IPS DF 4.7 (cell line): ENCODE data around the gene DES.
A peak's percentile ranks its signal among the peaks of the same experiment; 100 is the strongest.
"Not testable (repeated sequence)": the region's sequence is repeated elsewhere in the genome, so short reads cannot be mapped to it uniquely, and the experiment has no call there.

Source experiments
- DNase-seq: peaks from one replicate; pipeline ENCODE4 v3.0.0-alpha.2; 2013; ENCODE audit warnings: low spot score; ENCODE audit errors: extremely low read depth

DES gene

GRCh38 chr2:219399716-219400478 lies 18.3 kb upstream of the DES start:
- DNase-seq, result no peak

- DNase-seq, result no peak
These were observed 17.6 kb upstream of the DES start for GRCh38 chr2:219400562-219400961.

GRCh38 chr2:219401606-219402005 lies 16.6 kb upstream of the DES start:
- no peak for DNase-seq

- no peak for DNase-seq
These were observed 15.3 kb upstream of the DES start for GRCh38 chr2:219402665-219403515.

GRCh38 chr2:219403861-219404260 lies 14.3 kb upstream of the DES start:
- no peak for DNase-seq

GRCh38 chr2:219404291-219404910 lies 13.8 kb upstream of the DES start:
- DNase-seq, result no peak

- DNase-seq, result no peak
These were observed 13.2 kb upstream of the DES start for GRCh38 chr2:219404954-219405353.

GRCh38 chr2:219405451-219405850 lies 12.7 kb upstream of the DES start:
- no peak for DNase-seq

GRCh38 chr2:219405958-219406860 lies 12.0 kb upstream of the DES start:
- no peak for DNase-seq

GRCh38 chr2:219406861-219407230 lies 11.3 kb upstream of the DES start:
- no peak for DNase-seq

- not testable (repeated sequence) for DNase-seq
These were observed 10.8 kb upstream of the DES start for GRCh38 chr2:219407343-219407742.

- DNase-seq, result no peak
These were observed 10.0 kb upstream of the DES start for GRCh38 chr2:219408204-219408603.

GRCh38 chr2:219408631-219409030 lies 9.5 kb upstream of the DES start:
- no peak for DNase-seq

- DNase-seq, result no peak
These were observed 8.6 kb upstream of the DES start for GRCh38 chr2:219409619-219410018.

- no peak for DNase-seq
These were observed 7.8 kb upstream of the DES start for GRCh38 chr2:219410390-219410789.

- DNase-seq, result no peak
These were observed 3.3 kb upstream of the DES start for GRCh38 chr2:219414857-219415256.

GRCh38 chr2:219415580-219416234 lies 2.5 kb upstream of the DES start:
- DNase-seq, result no peak

- peak; percentile 38 for DNase-seq
These were observed 2.0 kb upstream of the DES start for GRCh38 chr2:219416235-219416602.

GRCh38 chr2:219416938-219417337 lies 1.2 kb upstream of the DES start:
- no peak for DNase-seq

GRCh38 chr2:219417374-219417773 lies 803 bp upstream of the DES start:
- no peak for DNase-seq

- DNase-seq, result no peak
These were observed 791 bp downstream of the DES start for GRCh38 chr2:219419012-219419324.
